CD4-positive, alpha-beta T cell treated with Interferon alpha-2 for 1 hour (primary cell): ENCODE results near the gene RPLP2.

Experiments used
- DNase-seq, 2 donors: peaks; one replicate each; pipeline ENCODE4 v3.0.0-alpha.2; 2020 to 2022

RPLP2 gene

DNA sequence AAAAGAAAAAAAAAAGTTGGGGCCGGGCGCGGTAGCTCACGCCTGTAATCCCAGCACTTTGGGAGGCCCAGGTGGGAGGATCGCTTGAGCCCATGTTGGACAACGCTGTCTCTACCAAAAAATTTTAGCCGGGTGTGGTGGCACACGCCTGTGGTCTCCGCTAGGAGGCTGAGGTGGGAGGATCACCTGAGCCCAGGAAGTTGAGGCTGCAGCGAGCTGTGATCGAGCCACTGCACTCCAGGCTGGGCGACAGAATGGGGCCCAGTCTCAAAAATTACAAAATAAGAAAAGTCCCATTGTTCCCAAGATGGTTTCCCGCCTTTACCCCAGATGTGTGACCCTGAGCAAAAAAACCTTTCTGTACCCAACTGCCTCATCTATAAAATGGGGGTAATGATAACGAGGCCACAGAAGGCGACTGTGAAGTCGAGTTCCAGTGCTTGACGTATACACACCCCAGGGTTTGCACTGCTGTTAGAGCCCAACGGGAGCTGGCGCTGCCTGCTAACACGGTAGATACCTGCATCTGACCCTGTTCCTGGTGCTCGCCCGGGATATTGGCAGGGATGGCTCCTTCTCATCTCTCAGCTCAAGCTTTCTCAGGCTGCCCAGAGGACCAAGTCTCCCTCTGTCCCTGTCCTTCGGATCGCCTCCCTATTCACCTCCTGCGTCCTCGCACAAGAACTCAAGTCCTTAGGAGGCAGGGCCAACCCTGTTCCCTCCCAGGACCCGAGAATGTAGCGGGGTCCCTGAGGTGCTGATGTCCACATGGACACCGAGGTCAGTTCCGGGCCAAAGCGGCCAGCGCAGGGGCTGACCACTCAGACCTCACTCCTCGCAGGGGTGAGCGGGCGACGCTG lies 1.1 kb upstream of the RPLP2 start:
- peak in 1 of 2 donors; percentile 69 for DNase-seq

DNA sequence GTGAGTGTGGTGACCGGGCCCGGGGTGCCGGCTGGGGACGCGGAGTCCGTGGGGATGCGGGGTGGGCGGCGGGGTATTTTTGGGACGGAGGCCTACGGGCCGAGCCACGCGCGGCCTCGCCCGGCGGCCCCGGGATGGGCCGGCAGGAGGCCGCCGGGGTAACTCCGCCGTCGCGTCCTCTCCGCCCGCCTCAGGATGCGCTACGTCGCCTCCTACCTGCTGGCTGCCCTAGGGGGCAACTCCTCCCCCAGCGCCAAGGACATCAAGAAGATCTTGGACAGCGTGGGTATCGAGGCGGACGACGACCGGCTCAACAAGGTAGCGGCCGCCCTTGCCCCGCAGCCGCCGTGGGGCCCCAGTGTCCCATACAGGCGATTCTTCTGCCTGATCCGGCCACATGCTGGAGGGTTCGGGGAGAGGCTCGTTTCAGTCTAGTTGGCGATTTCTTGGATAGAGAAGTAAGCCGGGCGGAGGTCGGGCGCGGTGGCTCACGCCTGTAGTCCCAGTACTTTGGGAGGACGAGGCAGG lies 337 bp downstream of the RPLP2 start:
- DNase-seq: no peak

DNA sequence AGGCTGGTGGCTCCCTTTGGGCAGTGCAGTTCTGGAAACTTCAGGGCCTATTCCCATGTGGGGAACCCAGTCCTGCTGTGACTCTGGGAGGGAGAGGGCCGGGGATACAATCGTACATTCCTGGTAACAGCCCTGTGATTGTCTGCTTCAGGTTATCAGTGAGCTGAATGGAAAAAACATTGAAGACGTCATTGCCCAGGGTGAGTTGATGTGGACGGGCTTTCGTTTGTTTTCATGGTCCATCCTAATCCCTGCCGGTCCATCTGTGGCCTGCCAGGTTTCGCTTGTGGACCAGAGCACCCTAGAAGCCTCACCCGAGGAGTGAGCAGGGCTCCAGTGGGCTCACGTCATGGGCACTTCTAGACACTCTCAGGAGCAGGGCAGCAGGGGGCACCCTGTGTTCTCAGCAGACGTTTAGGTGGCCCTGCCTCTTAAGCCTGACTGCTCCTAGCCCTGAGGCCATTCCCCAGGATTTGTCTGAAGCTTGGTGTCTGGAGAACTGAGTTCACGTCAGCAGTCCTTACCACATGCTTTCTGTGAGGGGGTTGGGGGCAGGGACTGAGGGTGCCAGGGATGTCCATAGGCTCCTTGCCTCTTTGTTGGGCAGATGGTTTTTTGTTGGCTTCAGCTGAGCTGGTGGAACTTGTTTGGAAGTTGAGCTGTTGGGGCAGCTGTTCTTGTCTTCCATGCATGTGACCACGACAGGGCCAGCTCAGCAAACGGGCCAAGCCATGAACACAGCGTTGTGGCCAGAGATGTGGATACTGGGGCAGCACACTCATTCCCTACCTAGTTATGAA lies 1.9 kb downstream of the RPLP2 start:
- DNase-seq: no peak

DNA sequence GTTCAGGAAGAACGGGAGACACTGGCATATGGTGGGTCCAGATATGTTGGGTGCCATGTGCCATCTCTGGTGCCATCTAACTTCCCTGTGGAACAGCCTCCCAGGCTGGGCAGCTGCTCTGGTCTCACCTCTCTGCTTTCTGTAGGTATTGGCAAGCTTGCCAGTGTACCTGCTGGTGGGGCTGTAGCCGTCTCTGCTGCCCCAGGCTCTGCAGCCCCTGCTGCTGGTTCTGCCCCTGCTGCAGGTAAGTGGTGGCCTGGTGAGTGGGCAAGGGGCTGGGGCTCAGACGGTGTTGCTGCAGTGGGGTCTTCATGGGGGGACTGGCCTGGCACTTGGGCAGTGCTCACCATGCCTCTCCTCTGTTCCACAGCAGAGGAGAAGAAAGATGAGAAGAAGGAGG lies 2.6 kb downstream of the RPLP2 start:
- DNase-seq: no peak

DNA sequence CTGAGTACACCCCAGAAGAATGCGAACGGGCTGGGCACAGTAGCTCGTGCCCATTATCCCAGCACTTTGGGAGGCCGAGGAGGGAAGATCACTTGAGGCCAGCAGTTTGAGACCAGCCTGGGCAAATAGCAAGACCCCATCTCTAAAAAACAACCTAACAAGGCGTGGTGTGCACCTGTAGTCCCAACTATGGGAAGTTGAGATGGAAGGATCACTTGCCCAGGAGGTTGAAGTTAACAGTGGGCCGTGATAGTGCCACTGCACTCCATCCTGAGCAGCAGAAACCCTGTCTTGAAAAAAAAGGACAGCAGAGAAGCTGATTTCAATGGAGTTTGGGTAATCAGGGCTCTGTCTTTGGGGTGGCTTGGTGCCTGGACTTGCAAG lies 3.3 kb downstream of the RPLP2 start:
- no peak for DNase-seq

DNA sequence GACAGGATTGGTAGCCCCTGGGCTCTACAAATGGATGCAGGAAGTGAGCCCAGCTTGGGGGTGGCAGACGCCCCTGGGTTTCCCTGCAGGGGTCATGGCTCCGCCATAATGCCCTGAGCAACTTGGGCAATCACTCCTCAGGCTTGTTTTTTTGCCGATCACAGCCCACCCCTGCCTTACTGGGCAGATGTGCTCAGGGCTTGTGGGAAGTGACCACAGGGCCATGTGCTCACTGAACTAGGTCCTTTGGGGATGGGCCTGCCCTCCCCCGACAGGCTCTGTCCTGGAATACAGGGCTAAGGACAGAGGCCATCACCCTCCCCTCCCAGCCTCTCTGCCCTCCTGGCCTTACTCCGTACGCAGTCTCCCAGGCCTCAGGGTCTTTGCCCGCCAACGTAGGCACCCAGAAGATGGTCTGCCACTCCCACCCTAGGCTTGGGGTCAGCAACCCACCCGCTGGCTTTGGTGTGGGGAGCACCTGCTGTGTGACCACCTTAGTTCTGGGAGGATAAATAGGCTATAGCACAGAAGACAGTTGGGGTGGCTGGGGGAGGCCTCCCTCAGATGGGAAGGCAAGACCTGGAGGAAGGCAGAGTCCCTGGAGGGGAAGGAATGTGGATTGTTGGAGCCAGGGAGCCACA lies 3.8 kb downstream of the RPLP2 start:
- DNase-seq: no peak

DNA sequence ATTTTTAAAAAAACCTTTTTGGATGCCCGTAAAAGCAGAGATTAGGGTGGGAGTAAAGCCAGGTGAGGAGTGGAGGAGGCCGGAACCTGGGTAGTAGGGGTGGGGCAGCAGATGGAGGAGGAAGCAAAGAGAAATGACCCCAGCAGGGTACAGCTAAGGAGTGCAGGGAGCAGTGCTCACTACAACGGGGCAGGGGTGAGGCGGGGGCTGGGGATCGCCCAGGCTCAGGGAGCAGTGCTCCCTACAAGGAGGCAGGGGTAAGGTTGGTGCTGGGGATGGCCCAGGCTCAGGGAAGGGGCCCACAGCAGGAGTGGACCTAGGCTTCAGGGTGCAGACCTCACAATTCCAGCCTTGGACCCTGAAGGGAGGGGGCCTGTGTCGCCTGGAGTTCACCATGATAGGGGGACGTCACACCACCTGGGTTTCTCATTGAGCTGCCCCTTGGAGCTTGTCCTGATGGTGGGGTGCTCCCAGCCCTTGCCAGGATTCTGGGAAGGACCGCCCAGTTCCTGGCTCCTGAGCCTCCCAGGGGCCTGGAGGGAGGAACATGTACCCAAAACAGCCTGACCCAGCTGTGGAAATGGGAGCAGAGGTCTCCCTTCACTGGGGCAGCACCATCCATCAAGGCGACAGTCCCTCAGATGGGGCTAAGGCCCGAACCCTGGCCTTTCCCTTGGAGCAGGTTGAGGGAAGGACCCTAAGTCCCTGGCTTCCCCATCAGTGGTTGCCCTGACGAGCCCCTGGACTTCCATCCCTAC lies 6.1 kb downstream of the RPLP2 start:
- no peak for DNase-seq

DNA sequence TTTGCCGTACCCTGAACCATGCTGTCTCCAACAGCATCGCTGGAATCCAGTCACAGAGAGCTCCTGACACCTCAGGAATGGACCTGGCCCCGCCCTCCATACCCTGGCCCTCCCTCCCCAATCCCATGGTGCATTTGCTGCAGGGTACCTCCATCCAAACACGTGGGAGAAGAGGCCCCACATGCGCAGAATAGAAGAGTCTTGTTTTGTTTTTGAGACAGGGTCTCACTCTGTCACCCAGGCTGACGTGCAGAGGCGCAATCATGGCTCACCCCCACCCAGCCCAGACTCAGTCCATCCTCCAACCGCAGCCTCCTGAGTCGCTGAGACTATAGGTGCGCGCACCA lies 6.6 kb downstream of the RPLP2 start:
- no peak for DNase-seq

DNA sequence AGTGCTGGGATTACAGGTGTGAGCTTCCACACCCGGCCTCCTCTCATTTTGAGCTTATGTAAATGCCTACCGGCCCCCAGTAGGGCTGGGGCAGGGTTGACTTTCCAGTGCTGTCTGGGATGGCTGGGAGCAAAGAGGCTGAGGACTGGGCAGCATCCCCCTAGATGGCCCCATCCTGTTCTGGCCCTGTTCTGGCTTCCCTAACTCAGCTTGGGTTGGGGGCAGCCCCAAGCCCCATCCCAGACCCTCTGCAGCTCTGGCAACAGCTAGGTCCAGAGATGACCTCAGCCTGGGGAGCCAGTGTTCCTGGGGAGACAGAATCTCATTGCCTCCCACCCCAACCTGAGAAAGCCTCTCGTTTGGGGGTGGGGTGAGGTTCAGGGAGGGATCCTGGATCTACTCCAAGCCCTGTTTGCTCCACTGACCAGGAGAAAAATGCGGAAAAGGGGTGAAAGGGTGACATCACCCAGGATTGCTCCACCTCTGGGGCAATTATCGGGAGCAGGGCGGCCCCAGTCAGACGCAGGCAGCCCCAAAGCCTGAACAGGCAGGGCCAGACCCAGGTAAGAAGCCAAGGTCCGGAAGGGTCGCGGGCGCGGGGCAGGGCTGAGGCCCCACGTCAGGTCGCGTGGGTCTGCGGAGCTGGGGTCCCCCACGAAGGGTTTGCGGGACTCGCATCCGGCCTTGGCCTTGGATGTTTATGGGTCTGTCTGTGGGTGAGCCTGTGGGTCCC lies 8.8 kb downstream of the RPLP2 start, which contains the start of gene PNPLA2:
Gene PNPLA2 (plus strand): TSS at position 519 of the 733 bp plus-strand sequence. CDS start 805 bp downstream, outside the sequence.
- DNase-seq: no peak

DNA sequence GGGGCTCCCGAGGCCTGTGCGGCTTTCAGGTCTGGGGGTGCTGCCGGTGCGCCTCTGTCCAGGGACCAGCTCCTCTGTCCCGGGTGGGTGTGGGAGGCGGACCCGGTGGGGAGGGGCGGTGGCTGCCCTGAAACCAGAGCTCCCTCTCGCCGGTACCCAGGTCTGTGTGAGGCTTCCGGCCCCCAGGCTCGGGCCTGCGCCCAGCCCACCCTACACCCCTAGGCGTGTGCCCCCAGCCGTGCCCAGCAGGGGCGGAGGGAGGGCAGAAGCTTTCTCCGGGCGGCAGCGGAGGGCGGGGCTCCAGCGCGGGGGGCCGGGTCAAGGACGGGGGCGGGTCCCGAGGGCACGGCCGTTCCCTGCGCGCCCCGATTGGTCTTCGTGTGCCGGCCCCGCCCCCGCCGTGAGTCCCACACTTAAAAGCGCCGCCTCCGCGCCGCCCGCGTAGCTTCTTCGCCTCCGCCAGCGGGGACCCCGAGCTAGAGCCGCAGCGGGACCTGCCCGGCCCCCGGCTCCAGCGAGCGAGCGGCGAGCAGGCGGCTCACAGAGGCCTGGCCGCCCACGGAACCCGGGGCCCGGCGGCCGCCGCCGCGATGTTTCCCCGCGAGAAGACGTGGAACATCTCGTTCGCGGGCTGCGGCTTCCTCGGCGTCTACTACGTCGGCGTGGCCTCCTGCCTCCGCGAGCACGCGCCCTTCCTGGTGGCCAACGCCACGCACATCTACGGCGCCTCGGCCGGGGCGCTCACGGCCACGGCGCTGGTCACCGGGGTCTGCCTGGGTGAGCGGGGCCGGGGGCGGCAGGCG lies 9.6 kb downstream of the RPLP2 start:
- peak; percentile 92 to 95 for DNase-seq

DNA sequence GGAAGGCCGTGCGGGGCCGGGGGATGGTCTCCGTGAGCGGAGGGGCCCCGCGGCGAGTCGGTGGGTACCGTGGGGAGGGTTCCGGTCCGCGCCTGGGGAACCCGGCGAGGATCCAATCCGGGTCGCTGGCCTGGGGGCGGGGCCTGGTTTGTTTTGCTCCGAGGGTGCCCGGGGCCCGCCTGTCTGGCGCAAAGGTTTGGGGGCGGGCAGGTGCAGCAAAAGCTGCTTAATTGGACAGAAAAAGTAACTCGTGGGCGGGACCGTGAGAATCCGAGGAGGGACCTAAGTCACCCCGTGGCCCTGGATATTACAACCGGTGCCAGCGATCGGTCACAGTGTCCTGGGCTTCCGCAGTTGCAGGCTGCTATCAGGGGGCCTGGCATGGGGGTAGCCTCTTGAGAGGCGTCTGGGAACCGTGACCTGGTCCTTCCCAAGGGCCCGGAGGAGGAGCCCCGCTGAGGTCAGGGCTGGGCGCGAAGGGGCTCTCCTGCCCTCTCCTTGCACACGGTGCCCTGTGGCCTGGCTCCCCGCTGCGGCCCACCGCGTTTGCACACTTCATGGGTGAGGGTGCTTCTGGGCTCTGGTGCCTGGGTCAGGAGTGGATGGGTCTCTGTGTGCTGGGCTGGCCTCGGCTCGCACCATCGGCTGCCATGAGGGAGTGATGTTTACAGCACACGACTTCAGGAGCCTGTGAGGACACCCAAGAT lies 10.3 kb downstream of the RPLP2 start:
- DNase-seq: peak; percentile 95 to 96

DNA sequence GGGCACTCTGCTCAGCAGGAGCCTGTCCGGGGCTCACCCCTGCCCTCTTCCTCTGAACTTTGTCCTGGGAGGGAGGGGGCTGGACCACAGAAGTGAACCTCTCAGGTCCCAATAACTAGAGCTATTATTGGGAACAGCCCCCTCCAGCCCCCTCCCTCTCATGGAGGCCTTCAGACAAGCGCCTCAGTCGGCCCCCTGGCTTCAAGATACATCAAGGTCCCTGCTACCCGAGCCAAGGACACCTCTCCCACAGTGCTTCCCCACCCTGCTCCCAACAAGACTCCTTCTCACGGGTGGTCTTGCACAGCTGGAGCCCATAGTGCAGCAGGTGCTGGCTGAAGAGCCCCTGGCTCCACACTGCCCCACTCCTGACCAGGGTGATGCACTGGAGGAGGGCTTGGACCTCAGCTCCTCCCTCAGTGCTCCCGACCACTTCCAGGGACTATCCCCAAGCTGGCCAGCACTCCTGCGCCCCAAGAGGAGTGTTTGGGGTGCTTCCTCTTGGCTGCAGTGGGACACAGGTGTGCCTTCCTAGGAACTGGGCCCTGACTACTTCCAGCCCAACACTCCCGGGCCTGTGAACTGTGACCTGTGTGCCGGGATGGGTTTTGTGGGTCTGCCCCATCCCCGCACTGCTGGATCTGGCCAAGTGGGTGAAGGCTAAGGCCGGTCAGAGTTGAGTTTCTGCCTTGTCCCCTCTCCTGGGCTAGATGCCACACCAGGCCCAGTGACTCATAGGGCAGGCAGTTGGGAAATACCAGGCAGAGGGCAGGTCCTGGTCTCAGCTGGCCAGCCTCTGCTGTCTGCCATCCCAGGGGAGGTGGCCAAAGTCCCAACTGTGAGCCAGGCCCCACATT lies 11.1 kb downstream of the RPLP2 start:
- DNase-seq: peak in 1 of 2 donors; percentile 58

DNA sequence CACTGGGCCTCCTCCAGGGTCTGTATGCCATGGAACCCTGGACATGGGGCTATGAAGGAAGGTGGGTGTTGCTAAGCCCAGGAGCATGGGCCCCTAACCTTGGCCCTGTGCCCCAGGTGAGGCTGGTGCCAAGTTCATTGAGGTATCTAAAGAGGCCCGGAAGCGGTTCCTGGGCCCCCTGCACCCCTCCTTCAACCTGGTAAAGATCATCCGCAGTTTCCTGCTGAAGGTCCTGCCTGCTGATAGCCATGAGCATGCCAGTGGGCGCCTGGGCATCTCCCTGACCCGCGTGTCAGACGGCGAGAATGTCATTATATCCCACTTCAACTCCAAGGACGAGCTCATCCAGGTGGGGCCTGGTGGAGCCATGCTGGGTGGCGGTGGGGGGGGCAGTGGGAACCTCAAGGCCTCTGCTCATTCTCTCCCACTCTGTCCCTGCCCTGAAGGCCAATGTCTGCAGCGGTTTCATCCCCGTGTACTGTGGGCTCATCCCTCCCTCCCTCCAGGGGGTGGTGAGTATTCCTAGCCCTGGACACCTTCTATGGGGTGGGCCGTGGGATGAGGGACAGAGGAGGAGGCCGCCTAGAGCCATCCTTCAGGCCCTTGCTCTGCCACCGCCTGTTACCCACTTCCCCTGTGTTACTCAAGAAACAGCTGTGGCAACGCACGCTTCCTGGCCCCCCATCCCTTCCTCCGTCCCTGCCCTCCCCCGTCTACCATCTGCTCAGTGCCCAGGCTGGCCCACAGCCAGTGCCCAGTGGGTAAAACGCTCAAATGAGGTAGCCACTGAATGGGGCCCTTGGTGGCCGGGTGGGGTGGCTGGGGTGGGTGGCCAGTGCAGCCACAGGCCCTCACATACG lies 12.0 kb downstream of the RPLP2 start:
- DNase-seq: peak in 1 of 2 donors; percentile 35

DNA sequence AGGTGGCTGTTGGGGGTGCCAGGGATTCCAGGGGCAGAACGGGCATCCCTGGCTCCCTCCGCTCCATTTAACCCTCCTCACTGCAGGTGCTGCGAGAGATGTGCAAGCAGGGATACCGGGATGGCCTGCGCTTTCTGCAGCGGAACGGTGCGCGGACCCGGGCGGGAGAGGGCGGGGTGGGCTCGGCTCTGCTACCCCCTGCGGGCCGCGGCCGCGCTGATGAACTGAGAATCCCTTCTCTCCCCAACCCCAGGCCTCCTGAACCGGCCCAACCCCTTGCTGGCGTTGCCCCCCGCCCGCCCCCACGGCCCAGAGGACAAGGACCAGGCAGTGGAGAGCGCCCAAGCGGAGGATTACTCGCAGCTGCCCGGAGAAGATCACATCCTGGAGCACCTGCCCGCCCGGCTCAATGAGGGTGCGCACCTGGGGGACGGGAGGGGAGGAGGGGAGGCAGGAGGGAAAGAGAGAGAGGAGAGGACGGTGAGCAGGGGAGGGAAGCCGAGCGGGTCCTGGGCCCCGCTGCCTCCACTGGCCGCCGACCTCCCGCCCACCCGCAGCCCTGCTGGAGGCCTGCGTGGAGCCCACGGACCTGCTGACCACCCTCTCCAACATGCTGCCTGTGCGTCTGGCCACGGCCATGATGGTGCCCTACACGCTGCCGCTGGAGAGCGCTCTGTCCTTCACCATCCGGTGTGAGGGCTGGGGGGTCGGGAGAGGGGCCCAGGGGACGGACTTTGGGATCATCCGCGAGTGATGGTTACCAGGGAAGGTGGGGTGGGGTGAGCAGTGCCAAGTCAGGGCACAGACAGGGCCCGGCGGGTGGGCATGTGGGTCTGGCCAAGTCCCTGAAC lies 13.9 kb downstream of the RPLP2 start:
- DNase-seq: no peak

DNA sequence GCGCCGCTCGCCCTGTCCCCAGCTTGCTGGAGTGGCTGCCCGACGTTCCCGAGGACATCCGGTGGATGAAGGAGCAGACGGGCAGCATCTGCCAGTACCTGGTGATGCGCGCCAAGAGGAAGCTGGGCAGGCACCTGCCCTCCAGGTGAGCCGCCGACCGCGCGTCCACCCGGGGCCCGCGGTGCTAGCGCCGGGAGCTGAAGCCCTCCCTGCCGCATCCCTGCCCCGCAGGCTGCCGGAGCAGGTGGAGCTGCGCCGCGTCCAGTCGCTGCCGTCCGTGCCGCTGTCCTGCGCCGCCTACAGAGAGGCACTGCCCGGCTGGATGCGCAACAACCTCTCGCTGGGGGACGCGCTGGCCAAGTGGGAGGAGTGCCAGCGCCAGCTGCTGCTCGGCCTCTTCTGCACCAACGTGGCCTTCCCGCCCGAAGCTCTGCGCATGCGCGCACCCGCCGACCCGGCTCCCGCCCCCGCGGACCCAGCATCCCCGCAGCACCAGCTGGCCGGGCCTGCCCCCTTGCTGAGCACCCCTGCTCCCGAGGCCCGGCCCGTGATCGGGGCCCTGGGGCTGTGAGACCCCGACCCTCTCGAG lies 14.6 kb downstream of the RPLP2 start:
- DNase-seq: no peak

DNA sequence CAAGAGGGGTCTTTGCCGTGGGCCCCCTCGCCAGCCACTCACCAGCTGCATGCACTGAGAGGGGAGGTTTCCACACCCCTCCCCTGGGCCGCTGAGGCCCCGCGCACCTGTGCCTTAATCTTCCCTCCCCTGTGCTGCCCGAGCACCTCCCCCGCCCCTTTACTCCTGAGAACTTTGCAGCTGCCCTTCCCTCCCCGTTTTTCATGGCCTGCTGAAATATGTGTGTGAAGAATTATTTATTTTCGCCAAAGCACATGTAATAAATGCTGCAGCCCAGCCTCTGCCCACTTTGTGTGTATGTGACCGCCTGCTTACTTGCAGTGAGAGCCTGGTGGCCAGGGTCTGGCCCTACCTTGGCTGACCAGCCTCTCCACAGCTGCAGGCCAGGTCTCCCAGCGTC lies 15.2 kb downstream of the RPLP2 start:
- no peak for DNase-seq
